Astrocyte (in vitro differentiated cells and primary cell): ENCODE data around the gene POLG2.

Source experiments
- CTCF ChIP-seq: IDR thresholded peaks from 2 replicates; pipeline ENCODE4 v1.5.1; 2011; ENCODE audit warnings: low read depth, mild to moderate bottlenecking, inconsistent platforms, low read length, moderate library complexity; ENCODE audit not compliant: insufficient read depth
- EZH2 ChIP-seq: IDR thresholded peaks from 2 replicates; pipeline ENCODE4 v1.6.1; 2012; ENCODE audit warnings: mild to moderate bottlenecking, low read length, inconsistent platforms; ENCODE audit not compliant: insufficient read depth

DNA sequence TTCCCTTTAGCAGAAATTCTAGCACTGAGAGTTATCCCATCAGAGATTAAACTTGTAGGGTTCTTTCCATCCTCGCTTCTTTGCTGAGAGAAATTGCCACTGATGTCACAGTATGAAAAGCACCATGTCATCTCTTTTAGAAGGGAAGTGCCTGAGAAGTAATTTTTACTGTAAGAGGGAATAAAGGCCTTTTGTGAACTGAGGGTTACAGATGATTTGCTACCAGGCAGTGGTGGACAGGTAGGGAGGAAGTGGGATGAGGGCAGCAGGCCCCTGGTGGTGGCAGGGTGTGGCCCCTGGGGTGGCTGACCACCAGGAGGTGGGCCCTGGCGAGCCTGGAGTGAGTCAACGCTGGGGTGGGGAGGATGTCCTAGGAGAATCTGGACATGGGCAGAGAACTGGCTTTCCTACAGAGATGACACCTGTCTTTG lies 54.3 kb downstream of the POLG2 start:
- TF ChIP-seq CTCF (no peak), EZH2 (no peak)
